HepG2 (cell line): ENCODE data around the gene CLEC18B. TPM values are rescaled to one million over a fixed set of nuclear protein-coding genes. Genes with fewer than 3 reads are reported as not detected.

Source experiments
- ATAC-seq: fragments of 200-7000 bp; cut with Tn5 transposase; 3 replicates; pipeline ENCODE4 v1.9.1; 2020; ENCODE audit warnings: mild to moderate bottlenecking, moderate library complexity
- BruUV-seq: library from RNA; stranded (reverse); fragments of 400-500 nt; replicated peaks from 2 replicates; lab custom pipeline; 2021; lab: Mats Ljungman, UMichigan
- CTCF ChIA-PET: fragments of 300-600 bp; formaldehyde crosslinking; extraction: SDS; loops from one replicate; lab custom pipeline; 2021; ENCODE audit warnings: low total read pairs, inconsistent platforms, low intra/inter-chr PET ratio; lab: Yijun Ruan, JAX
- POLR2A ChIA-PET: fragments of 350-600 bp; sonication (Branson Sonifier 250); formaldehyde crosslinking; loops from one replicate; lab custom pipeline; 2020; ENCODE audit warnings: antibody characterized with exemption, inconsistent platforms; lab: Yijun Ruan, JAX
- DNase-seq: peaks from one replicate; pipeline ENCODE4 v3.0.0-alpha.2; 2015; ENCODE audit warnings: low spot score
- FAIRE-seq: peaks from 3 replicates; lab custom pipeline; 2011; peaks lifted over from hg19 to GRCh38; lab: Jason Lieb, UNC
- H2AFZ ChIP-seq: one replicate; pipeline ENCODE4 v1.6.1; 2011; ENCODE audit warnings: low read length, inconsistent platforms
- H3K27ac ChIP-seq: fragments of 300-600 bp; 3 replicates; pipeline ENCODE4 v1.8.0; 2011; ENCODE audit warnings: mixed run types, mild to moderate bottlenecking, mixed read lengths, low read length, inconsistent platforms; ENCODE audit not compliant: insufficient read depth; ENCODE audit errors: extremely low read length
- H3K27me3 ChIP-seq, 2 experiments: fragments of 200-600 bp in 1 of 2; 2 replicates in 1 of 2; 3 replicates in 1 of 2; pipeline versions ENCODE4 v1.6.0 to v1.8.0; 2011; ENCODE audit warnings: low read length in 2 of 2, mild to moderate bottlenecking in 2 of 2, moderate library complexity in 2 of 2, inconsistent platforms in 1 of 2; ENCODE audit not compliant: insufficient read depth in 2 of 2, control insufficient read depth in 1 of 2
- H3K36me3 ChIP-seq, 2 experiments: fragments of 200-600 bp in 1 of 2; replicated peaks in 1 of 2; 2 replicates in 1 of 2; 3 replicates in 1 of 2; pipeline versions ENCODE4 v1.5.1 to v1.8.0; 2011; ENCODE audit warnings: low read length in 2 of 2, inconsistent platforms in 1 of 2; ENCODE audit not compliant: insufficient read depth in 2 of 2, control insufficient read depth in 1 of 2
- H3K4me1 ChIP-seq: 2 replicates; pipeline ENCODE4 v1.5.1; 2012; ENCODE audit warnings: low read length, inconsistent platforms; ENCODE audit not compliant: insufficient read depth
- H3K4me2 ChIP-seq: 2 replicates; pipeline ENCODE4 v1.6.0; 2011; ENCODE audit warnings: low read depth, low read length, inconsistent platforms
- H3K4me3 ChIP-seq, 3 experiments: fragments of 200-600 bp in 1 of 3; sonication (generic), shearing (Covaris generic) in 1 of 3; replicated peaks in 1 of 3; 2 replicates each; pipeline ENCODE4 v1.5.1; 2011 to 2016; ENCODE audit warnings: low read length in 3 of 3, inconsistent platforms in 2 of 3, low read depth in 2 of 3, mild to moderate bottlenecking in 2 of 3, control low read depth in 1 of 3, mixed read lengths in 1 of 3; ENCODE audit not compliant: insufficient read depth in 1 of 3
- H3K79me2 ChIP-seq: one replicate; pipeline ENCODE4 v1.6.1; 2011; ENCODE audit warnings: low read length, inconsistent platforms; ENCODE audit not compliant: insufficient read depth
- H3K9ac ChIP-seq: 2 replicates; pipeline ENCODE4 v1.6.0; 2011; ENCODE audit warnings: mild to moderate bottlenecking, low read depth, low read length, inconsistent platforms; ENCODE audit not compliant: insufficient read depth
- H3K9me3 ChIP-seq: 2 replicates; pipeline ENCODE4 v1.5.1; 2012; ENCODE audit warnings: mild to moderate bottlenecking, low read length
- H4K20me1 ChIP-seq: 2 replicates; pipeline ENCODE4 v1.6.0; 2011; ENCODE audit warnings: inconsistent platforms, mild to moderate bottlenecking, low read length, moderate library complexity; ENCODE audit not compliant: insufficient read depth
- BORCS8-MEF2B ChIP-seq: sonication (generic); formaldehyde crosslinking; IDR thresholded peaks from 2 replicates; pipeline ENCODE4 v1.8.0; 2022; ENCODE audit warnings: mild to moderate bottlenecking, missing genetic modification reagents
- FOXJ3 ChIP-seq: sonication (generic); formaldehyde crosslinking; IDR thresholded peaks from 2 replicates; pipeline ENCODE4 v1.4.0; 2020; ENCODE audit warnings: missing genetic modification reagents, mild to moderate bottlenecking, borderline replicate concordance
- RBM22 ChIP-seq: fragments of 200-400 bp; formaldehyde crosslinking; optimal IDR thresholded peaks from 2 replicates; pipeline ENCODE3; 2017; ENCODE audit warnings: mild to moderate bottlenecking, low read length, moderate library complexity
- SATB2 ChIP-seq: sonication (generic); formaldehyde crosslinking; IDR thresholded peaks from 2 replicates; pipeline ENCODE4 v1.5.0; 2020; ENCODE audit warnings: missing genetic modification reagents
- ZNF430 ChIP-seq: sonication (generic); formaldehyde crosslinking; IDR thresholded peaks from 2 replicates; pipeline ENCODE4 v1.9.0; 2021; ENCODE audit warnings: mild to moderate bottlenecking, missing genetic modification reagents
- WGBS: methylation state at CpG from one replicate; pipeline ENCODE4 v1.1.6; 2017; ENCODE audit warnings: low lambda C conversion rate; 5-methylcytosine and 5-hydroxymethylcytosine counted together
- in situ Hi-C: cut with HindIII; loops from 2 replicates; pipeline ENCODE4 v1.10.0; 2017; ENCODE audit warnings: low pct_unique_long_range_greater_than_20kb; ENCODE audit not compliant: extremely low pct_ligation_motif_present
- intact Hi-C: fragments of 100-400 bp; cut with micrococcal nuclease; formaldehyde crosslinking; loops from one replicate; pipeline ENCODE4 v1.10.0; 2022; ENCODE audit not compliant: unreplicated experiment
- polyA plus RNA-seq, 8 experiments: library from polyadenylated mRNA; depleted of rRNA in 3 of 8; stranded (reverse) in 7 of 8; unstranded in 1 of 8; fragments of >200 nt; fragmentation: Illumina TruSeq in 4 of 8; extraction: Trizol in 4 of 8; gene quantifications; 2 replicates each; pipeline versions ENCODE4 v1.2.1 to v1.2.3, GENCODE V29; 2011 to 2016; ENCODE audit warnings: low read depth in 4 of 8, missing spikeins in 1 of 8, mixed read lengths in 1 of 8; ENCODE audit not compliant: insufficient read depth in 1 of 8
- total RNA-seq, 5 experiments: library from RNA; depleted of rRNA; stranded (reverse); fragments of >200 nt; fragmentation: Illumina TruSeq; extraction: Trizol; gene quantifications; 2 replicates each; pipeline ENCODE4 v1.2.3, GENCODE V29; 2016; ENCODE audit warnings: low read depth in 1 of 5
- TF ChIP-seq, protein P1 (sequence below): sonication (generic); formaldehyde crosslinking; IDR thresholded peaks from 2 replicates; pipeline ENCODE4 v1.8.0; 2022; ENCODE audit warnings: mild to moderate bottlenecking, missing genetic modification reagents
- TF ChIP-seq, protein P2 (sequence below): sonication (generic); formaldehyde crosslinking; IDR thresholded peaks from 2 replicates; pipeline ENCODE4 v1.5.0; 2020; ENCODE audit warnings: mild to moderate bottlenecking, missing genetic modification reagents, borderline replicate concordance

The CLEC18B gene
- total and polyA plus RNA-seq, 2 of the 13 experiments (the other 11 are each of a cell fraction or from before 2014, with no cell fraction given), result 0.31 to 1.1 TPM

GRCh38 chr16:74450236-74450635, 29.0 kb upstream of the CLEC18B start (continued):
- no peak for TF ChIP-seq SATB2 (CRISPR knock-in tag)
- TF ChIP-seq, protein P1, sequence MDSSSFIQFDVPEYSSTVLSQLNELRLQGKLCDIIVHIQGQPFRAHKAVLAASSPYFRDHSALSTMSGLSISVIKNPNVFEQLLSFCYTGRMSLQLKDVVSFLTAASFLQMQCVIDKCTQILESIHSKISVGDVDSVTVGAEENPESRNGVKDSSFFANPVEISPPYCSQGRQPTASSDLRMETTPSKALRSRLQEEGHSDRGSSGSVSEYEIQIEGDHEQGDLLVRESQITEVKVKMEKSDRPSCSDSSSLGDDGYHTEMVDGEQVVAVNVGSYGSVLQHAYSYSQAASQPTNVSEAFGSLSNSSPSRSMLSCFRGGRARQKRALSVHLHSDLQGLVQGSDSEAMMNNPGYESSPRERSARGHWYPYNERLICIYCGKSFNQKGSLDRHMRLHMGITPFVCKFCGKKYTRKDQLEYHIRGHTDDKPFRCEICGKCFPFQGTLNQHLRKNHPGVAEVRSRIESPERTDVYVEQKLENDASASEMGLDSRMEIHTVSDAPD (CRISPR knock-in tag), result no peak

DNA sequence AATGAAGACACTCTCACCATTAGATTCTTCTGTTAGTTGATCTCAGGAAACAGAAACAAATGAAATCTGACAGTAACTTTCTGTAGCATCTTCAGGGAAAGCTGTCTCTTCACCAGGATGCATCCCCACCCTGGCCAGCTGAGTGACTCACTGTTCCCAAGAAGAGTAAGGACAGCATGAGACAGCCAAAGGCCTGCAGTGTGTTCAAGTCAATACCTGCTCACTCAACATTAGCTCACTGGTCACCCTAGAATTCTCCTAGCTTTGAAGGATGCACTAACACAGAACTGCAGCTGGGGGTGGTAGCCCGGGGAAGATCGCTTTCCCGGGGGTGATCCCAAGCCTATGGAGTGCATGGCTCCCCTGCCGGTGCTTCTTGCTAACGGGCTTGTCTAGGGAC, 28.2 kb upstream of the CLEC18B start:
- Histone ChIP-seq H3K27ac (no peak overlapping the region), H3K79me2 (no peaks in the 10 kb centered on the region), H2AFZ (no peak overlapping the region), H3K9me3 (no peaks in the 10 kb centered on the region), H3K4me2 (no peak overlapping the region), H3K9ac (no peak overlapping the region), H3K27me3 (no peaks in the 10 kb centered on the region), H3K36me3 (peaks cover 12 to 25% of the 10 kb centered on the region in 2 experiments), H4K20me1 (no peaks in the 10 kb centered on the region), H3K4me3 (no peak overlapping the region), H3K4me1 (peaks cover 17% of the 10 kb centered on the region)
- in situ Hi-C loops (no loop called here), intact Hi-C loops (no loop called here)
- no peak for TF ChIP-seq FOXJ3 (CRISPR knock-in tag)
- TF ChIP-seq, protein P2, sequence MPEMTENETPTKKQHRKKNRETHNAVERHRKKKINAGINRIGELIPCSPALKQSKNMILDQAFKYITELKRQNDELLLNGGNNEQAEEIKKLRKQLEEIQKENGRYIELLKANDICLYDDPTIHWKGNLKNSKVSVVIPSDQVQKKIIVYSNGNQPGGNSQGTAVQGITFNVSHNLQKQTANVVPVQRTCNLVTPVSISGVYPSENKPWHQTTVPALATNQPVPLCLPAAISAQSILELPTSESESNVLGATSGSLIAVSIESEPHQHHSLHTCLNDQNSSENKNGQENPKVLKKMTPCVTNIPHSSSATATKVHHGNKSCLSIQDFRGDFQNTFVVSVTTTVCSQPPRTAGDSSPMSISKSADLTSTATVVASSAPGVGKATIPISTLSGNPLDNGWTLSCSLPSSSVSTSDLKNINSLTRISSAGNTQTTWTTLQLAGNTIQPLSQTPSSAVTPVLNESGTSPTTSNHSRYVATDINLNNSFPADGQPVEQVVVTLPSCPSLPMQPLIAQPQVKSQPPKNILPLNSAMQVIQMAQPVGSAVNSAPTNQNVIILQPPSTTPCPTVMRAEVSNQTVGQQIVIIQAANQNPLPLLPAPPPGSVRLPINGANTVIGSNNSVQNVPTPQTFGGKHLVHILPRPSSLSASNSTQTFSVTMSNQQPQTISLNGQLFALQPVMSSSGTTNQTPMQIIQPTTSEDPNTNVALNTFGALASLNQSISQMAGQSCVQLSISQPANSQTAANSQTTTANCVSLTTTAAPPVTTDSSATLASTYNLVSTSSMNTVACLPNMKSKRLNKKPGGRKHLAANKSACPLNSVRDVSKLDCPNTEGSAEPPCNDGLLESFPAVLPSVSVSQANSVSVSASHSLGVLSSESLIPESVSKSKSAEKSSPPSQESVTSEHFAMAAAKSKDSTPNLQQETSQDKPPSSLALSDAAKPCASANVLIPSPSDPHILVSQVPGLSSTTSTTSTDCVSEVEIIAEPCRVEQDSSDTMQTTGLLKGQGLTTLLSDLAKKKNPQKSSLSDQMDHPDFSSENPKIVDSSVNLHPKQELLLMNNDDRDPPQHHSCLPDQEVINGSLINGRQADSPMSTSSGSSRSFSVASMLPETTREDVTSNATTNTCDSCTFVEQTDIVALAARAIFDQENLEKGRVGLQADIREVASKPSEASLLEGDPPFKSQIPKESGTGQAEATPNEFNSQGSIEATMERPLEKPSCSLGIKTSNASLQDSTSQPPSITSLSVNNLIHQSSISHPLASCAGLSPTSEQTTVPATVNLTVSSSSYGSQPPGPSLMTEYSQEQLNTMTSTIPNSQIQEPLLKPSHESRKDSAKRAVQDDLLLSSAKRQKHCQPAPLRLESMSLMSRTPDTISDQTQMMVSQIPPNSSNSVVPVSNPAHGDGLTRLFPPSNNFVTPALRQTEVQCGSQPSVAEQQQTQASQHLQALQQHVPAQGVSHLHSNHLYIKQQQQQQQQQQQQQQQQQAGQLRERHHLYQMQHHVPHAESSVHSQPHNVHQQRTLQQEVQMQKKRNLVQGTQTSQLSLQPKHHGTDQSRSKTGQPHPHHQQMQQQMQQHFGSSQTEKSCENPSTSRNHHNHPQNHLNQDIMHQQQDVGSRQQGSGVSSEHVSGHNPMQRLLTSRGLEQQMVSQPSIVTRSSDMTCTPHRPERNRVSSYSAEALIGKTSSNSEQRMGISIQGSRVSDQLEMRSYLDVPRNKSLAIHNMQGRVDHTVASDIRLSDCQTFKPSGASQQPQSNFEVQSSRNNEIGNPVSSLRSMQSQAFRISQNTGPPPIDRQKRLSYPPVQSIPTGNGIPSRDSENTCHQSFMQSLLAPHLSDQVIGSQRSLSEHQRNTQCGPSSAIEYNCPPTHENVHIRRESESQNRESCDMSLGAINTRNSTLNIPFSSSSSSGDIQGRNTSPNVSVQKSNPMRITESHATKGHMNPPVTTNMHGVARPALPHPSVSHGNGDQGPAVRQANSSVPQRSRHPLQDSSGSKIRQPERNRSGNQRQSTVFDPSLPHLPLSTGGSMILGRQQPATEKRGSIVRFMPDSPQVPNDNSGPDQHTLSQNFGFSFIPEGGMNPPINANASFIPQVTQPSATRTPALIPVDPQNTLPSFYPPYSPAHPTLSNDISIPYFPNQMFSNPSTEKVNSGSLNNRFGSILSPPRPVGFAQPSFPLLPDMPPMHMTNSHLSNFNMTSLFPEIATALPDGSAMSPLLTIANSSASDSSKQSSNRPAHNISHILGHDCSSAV, result no peak
- no peak for TF ChIP-seq ZNF430 (CRISPR knock-in tag)
- TF ChIP-seq RBM22, result peak; percentile 41
- no peak for TF ChIP-seq BORCS8-MEF2B (CRISPR knock-in tag)
- DNase-seq (no peak), ATAC-seq (peak; percentile 19; the same call in 2 of the 3 replicates), FAIRE-seq (no peak)
- 90% methylated on average over 5 of the region's 5 CpGs for WGBS
- CTCF ChIA-PET, result no interaction called here
- POLR2A ChIA-PET, result no interaction called here
- BruUV-seq, result no TSS peak
